Fibroblast of skin of back (primary cell): ENCODE results near the gene TST.

ENCODE experiments used
- DNase-seq: peaks from one replicate; pipeline ENCODE4 v3.0.0-alpha.2; 2013

The TST gene

DNA sequence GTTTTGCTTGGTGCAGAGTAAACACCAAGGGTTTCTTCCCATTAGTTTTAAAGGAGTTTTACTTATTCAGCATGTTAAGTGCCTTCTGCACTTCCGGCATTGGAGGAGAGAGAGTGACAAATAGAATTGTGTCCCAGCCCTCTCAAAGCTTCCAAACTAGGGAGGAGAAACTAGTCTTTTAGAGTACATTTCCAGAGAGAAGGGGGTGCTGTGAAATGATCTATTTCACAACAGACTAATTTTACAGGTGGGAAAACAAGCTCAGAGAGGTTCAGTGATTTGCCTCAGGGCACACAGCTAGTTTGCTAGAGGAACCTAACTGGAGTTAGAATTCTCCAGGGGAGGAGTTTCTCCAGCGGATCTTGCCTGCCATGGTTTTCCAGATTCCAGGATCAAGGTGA is 12.9 kb upstream of the TST start:
- no peak for DNase-seq

DNA sequence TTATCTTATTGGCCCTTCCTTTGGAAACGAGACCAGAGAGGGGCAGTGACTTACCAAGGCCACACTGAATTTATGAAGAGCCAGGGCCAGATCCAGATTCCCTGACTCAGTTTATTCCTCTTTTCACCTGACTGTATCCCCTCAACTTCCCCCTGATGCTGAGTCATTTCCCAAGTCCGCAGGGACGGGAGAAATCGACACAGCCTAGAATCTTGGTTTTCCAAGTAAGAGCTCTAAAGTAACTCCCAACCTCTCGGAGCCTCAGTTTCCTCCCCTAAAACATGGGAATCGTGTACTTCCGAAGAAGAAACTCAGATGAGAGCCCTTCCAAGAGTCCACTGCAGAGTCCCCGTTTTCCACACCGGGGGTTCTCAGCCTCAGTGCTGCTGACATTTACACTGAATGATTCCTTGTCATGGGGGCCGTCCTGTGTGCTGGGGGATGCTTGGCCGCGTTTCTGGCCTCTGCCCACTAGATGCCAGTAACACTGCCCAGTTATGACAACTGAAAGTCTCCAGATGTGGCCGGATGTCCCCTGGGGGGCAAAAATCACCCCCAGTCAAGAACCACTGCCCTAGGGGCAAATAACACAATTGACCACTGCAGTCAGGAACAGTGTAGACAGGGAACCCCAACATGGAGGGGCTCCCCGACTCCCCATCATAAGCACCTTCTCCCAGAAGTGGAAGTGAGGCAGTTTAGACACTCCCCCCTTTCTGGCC is 11.5 kb upstream of the TST start:
- DNase-seq, result no peak

DNA sequence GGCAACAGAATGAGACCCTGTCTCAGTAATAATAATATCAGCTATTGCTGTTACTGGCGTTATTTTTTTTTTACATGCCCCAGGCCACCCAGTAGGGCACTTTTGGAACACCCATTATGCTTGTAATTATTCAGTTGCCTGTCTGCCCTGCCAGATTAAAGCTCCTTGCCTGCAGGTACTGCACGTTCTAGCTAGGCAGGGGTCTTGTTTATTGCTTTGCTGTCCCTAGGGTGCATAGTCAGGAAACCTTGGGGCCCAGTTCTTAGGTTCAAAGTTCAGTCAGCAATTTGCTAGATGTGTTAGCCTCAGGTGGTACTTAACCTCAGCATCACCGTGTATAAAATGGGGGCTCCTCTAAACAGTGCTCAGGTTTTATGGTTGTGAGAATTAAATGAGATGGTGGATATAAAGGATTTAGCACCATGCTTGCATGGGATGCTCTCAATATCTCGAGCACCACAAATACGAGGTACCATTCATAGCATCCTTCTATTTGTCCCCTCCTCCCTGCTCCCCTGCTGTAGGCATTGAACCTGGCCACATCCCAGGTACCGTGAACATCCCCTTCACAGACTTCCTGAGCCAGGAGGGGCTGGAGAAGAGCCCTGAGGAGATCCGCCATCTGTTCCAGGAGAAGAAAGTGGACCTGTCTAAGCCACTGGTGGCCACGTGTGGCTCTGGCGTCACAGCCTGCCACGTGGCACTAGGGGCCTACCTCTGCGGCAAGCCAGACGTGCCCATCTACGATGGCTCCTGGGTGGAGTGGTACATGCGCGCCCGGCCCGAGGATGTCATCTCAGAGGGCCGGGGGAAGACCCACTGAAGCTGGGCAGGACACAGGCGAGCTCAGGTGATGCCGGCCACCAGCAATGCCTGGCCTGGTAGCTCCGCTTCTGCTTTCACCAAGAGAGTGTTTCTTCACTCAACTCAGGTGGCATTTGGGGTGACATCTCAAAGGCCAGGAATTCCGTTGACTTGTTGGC is 9.7 kb upstream of the TST start:
- DNase-seq, result no peak

- no peak for DNase-seq
Observed at GRCh38 chr22:37027556-37027955, 8.3 kb upstream of the TST start.

GRCh38 chr22:37026325-37026724 is 7.1 kb upstream of the TST start:
- no peak for DNase-seq

- no peak for DNase-seq
Observed at GRCh38 chr22:37025500-37026070, 6.3 kb upstream of the TST start.

DNA sequence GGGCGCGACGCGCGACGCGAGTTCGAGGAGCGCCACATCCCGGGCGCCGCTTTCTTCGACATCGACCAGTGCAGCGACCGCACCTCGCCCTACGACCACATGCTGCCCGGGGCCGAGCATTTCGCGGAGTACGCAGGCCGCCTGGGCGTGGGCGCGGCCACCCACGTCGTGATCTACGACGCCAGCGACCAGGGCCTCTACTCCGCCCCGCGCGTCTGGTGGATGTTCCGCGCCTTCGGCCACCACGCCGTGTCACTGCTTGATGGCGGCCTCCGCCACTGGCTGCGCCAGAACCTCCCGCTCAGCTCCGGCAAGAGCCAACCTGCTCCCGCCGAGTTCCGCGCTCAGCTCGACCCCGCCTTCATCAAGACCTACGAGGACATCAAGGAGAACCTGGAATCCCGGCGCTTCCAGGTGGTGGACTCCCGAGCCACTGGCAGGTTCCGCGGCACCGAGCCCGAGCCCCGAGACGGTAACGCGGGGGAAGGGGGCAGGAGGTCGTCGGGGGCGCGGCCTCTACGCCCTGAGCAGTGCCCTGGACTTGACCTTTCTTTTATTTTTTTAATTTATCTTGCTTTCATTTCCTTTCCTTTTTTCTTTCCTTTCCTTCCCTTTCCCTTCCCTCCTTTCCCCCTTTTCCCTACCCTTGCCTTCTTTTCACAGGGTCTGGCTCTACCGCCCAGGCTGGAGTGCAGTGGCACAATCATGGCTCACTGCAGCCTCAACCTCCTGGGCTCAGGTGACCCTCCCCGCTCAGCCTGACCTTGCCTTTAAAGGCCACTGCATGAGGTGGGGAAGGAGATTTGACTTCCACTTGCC is 5.3 kb upstream of the TST start:
- DNase-seq, result no peak

- no peak for DNase-seq
Observed at GRCh38 chr22:37023743-37024338, 4.6 kb upstream of the TST start.

DNA sequence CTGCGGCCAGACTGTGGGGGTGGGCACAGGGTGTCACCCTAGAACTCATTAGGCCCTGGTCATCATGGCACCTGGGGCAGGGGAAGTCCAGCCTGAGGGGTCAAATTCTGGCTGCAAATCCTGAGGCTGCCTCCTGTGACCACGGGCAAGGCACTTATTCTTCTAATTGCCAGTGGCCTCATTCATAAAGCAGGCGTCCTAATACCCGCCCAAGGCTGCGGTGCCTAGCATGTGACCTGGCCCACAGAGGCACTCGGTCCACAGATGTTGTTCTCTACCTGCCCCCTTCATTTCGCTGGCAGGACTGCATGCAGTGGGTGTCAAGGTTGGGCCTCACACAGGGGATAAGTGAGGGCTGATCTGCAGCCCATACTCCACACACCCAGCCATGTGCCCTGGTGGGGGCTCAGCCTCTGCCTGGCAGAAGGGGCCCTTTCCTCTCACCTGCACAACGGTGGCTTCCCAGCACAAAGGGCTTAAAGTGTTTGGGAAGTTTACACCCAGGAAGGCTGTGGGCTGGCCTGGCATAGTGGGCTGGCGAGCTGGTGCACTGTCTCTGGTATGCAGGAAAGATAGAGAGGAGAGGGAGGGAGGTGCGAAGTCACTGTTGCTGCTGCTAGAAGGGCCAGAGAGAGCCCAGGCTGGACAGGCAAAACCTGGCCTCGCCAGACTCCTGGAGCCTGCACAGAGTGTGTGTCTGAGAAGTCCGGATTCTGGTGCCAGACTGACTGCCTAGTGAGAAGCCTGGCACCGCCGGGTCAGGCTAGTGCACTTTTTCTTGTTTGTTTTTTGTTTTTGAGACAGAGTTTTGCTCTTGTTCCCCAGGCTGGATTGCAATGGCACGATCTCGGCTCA is 3.5 kb upstream of the TST start:
- DNase-seq, result no peak

DNA sequence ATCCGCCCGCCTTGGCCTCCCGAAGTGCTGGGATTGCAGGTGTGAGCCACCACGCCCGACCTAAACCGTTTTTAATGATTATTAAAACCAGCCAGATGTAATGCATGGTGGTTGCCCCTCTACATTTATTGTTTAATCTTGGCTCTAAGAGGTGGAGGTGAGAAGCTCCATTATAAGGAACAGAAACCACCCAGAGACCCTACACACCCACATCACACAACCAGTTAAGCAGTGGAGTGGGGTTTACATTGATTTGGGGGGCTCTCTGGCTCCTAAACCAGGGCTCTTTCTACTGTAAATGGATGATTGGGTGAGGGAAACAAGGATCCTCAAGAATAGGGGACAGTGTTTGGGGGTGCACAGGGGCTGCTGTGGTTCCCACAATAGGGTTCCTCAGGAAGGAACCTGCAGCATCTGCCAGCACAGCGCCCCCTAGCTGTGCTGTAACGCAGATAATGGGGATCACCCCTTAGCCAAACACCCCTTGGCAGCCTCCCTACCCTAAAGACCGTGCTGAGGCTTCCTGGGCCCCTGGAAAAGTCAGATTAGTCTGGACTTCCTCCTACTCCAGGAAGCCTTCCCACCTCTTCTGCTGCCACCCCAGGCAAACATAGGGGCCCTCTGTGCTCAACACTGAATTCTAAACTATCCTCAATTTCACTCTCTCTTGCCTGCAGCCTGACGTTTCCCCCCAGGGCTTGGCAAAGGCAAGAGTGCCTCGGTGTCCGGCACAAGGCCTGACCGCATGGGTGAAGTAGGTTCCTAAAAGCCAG is 2.6 kb upstream of the TST start:
- DNase-seq, result peak; percentile 21

GRCh38 chr22:37021041-37021440 is 1.8 kb upstream of the TST start:
- DNase-seq, result no peak

GRCh38 chr22:37020192-37020479 is 889 bp upstream of the TST start:
- DNase-seq, result peak; percentile 52

- peak; percentile 56 for DNase-seq
Observed at GRCh38 chr22:37018815-37019308, 385 bp downstream of the TST start.

DNA sequence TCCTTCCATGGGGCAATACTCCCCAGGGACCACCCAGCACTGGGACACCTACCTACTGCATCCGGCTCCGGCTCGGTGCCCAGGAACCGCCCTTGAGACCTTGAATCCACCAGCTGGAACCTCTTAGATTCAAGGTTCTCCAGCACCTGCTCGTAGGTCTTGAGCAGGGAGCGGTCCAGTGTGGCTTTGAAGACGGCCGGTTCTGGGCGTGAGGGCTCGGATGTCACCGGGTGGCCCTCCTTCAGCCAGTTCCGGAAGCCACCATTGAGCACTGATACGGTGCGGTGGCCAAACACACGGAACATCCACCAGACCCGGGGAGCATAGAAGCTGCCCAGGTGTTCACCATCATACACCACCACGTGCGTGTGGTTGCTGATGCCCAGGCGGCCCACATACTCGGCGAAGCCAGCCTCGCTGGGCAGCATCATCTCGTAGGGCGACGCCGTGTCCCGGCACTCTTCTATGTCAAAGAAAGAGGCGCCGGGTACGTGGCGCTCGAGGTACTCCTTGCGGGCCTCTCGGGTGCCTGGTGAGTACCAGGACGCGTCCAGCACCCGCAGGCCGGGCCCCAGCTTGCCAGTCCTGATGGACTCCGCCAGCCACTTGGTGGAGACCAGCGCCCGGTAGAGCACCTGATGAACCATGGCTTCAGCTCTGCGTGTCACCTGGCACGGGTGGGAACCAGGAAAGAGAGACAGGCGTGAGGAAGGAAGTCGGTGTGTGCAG is 997 bp downstream of the TST start:
- no peak for DNase-seq

GRCh38 chr22:37017356-37017755 is 1.9 kb downstream of the TST start:
- DNase-seq, result no peak

DNA sequence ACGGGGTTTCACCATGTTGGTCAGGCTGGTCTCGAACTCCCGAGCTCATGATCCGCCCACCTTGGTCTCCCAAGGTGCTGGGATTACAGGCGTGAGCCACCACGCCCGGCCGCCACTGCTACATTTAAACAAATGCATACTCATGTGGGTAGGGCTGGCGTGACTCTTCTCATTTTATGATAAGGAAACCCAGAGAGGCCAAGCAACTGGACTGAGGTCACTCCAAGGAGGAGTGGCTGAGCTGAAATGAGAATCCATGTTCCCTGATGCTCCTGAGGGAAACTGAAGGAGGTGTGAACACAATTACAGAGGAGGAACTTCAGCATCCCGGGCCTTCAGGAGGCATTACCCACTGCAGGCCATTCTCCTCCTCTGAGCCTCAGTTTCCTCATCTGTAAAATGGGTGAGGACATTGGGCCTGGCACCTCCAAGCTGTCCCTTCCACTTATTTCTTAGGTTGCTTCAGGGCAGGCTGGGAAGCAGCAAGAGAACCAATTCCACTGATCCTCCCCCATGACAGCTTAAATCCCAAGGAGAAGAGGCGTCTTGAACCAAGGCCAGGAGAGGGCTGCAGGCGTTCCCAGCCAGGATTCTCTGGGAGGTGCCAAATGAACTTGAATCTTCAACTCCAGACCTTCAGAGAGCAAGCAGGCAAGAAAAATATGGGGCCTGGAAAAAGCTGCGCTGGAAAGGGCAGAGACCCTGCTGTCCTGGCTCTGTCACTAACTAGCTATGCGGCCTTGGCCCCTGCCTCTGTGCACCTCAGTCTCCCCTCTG is 2.9 kb downstream of the TST start:
- no peak for DNase-seq

DNA sequence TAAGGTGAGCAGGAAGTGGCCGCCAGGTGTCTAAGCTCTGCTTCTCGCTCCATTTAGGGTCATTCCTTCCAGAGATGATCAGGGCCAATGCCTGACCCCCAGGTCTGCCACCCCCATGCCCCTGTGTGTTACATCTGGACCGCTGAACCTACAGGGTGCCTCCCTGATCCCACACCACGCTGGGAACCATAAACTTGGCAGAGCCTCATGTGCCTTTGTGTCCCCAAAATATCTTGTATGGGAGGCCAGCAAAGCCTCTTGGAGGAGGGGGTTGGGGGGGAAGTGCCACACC is 3.7 kb downstream of the TST start:
- DNase-seq, result no peak

DNA sequence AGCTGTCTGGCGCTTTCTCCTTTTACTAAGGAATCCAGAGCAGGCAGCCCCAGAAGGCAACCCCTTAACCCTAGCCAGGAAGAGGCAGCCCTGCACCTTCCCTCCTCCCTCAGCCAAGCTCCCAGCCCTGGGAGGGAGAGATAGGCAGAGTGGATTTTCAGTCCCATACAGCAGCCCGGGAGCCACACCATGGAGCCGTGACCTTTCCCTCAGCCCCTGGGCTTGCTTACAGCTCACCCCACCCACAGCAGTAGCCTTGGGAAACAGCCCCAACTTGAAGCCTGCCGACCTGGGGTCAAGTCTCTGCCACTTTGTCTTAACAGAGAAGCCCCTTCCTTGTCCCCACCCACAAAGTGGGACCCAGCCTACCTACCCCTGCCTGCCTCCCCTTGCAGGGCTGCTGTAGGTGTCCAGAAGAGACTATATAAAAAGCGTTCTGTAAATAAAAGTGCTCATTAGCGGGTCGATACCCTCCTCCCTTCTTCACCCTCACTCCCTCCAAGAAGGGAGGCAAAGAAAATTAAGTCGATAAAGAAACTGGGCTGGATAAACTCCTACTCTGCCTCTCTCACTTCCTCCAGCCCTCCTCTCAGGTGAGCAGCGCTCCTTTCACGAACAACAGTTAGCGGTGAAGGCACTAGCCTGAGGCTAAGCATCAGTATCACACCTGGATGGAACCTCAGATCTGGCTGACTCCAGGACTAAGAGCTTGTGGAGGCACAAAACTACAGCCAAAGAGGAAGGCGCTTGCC is 4.2 kb downstream of the TST start:
- DNase-seq, result no peak
